Stimulated activated naive CD4-positive, alpha-beta T cell (primary cell): Measurements from ENCODE around the gene PODXL2.
"Not testable (repeated sequence)": the region's sequence is repeated elsewhere in the genome, so short reads cannot be mapped to it uniquely, and the experiment has no call there.

ENCODE experiments used
- DNase-seq, 6 experiments: peaks; one replicate each; lab custom pipeline; 2025; lab: John Stamatoyannopoulos, UW

PODXL2 gene

GRCh38 chr3:127674790-127675189, 45.8 kb downstream of the PODXL2 start:
- no peak for DNase-seq

DNA sequence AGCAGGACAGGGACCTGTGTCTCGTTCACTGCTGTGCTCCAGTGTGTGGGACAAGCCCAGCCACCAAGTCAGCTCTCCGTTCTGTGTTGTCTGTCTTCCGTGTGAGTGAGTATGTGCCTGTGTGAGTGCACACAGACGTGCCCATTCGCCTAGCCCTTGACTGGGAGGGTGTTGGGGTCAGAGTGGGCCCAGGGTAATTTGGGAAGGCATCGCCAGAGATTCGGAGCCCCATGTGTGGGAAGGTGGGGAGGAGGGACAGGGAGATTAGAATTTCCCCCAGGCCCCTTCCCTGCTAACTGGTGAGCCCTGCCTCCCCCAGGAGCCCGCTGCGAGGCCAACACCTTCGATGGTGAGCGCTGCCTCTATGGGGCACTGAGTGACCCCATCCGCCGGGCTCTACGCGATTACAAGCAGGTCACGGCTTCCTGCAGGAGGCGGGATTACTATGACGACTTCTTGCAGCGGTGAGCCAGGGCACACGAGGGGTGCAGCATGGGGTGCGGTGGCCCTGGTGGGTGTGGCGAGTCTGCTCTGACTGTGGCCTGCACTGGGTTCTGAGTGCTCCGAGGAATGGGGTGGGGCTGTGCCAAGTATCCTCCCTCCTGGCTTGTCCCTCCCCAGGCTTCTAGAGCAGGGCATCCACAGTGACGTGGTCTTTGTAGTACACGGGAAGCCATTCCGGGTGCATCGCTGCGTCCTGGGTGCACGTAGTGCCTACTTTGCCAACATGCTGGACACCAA, 46.8 kb downstream of the PODXL2 start:
- DNase-seq = no peak

GRCh38 chr3:127676456-127676855, 47.5 kb downstream of the PODXL2 start:
- no peak for DNase-seq

DNA sequence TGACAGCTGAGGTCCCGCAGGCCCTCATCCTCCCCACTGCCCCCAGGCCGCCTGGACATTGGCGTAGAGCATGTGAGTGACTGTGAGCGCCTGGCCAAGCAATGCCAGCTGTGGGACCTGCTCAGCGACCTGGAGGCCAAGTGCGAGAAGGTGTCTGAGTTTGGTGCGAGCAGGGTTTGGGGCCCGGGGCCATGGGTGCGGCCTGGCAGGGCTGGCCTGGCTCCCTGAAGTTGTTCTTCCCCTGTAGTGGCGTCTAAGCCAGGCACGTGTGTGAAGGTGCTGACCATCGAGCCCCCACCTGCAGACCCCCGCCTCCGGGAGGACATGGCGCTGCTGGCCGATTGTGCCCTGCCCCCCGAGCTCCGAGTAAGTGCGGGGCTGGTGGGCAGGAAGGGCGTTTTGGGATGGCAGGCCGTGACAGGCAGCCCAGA, 48.0 kb downstream of the PODXL2 start:
- no peak for DNase-seq

- DNase-seq = no peak
These were observed 48.7 kb downstream of the PODXL2 start for GRCh38 chr3:127677541-127678314.

DNA sequence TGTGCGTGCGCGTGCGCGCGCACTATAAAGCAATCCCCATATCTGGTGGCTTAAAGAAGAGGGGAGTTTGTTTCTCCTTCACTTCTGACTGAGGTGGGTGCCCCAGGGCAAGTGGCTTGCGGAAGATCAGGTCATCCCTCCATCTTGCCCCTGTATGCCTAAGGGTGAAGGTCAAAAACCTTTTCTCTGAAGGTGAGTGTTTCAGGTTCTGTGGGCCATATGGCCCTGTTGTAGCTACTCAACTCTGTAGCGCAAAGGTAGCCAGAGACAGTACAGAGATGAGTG, 49.3 kb downstream of the PODXL2 start:
- no peak for DNase-seq

DNA sequence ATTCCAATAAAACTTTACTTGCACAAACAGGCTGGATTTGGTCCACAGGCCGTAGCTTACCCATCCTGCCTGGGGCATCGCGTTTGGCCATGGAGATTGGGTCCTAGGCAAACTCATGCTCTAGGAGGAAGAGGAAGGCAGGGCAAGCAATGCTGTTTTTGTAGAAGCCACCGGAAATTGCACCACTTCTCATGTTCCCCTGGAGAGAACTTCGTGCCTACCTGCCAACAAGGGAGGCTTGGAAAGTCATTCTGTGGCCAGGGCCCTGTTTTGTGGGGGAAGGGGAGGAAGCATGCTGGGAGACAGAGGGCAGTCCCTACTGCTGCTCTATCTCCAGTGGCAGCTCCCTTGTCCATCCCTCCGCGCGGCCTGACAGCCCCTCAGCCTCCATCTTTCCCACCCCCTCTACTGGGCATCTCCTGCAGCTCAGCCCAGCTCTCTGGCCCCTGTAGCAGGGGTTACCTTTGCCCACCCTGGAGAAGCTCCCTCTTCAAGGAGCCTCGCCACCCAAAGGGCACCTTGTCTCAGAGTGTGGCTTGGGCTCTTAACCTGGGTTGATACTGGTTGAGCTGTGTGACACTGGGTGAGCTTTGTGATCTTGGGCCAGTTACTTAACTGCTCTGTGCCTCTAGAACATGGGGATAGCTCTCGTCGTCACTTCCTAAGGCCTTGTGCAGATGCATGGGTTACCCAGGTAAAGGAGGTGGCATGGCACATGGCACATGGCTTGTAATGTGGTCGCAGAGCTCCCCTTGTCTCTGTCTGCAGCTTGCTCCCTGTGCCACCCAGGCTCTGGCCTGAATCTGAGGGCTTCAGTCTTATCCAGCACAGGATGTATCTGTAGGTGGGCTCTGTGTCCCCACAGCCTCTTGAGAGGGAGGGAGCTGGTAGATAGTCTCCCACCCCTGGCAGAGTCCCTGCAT, 49.9 kb downstream of the PODXL2 start:
- no peak for DNase-seq

DNA sequence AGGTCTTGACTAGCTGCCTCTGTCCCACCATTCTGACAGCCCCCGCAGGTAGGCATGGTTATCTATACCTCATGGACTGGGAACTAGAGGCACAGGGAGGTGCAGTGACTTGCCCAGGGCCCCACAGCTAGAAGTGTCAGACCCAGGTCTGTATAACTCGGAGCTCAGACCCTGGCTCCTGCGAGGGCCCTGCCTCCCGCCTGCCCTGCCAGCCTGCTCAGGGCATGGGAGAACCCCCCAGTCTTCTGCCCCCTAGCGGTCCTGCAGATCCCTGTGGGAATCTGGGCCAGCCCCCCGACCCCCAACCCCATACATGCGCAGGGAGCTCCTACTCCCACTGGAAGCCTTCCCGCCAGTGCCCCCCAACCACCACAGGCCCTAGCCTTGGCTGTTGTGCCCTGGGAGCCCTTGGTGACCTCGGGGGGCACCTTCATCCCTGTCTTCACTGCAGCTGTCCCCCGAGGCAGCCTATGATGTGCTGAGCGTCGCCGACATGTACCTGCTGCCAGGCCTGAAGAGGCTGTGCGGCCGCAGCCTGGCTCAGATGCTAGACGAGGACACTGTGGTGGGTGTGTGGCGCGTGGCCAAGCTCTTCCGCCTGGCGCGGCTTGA, 50.7 kb downstream of the PODXL2 start:
- no peak for DNase-seq

GRCh38 chr3:127680146-127680661, 51.2 kb downstream of the PODXL2 start:
- DNase-seq = no peak

DNA sequence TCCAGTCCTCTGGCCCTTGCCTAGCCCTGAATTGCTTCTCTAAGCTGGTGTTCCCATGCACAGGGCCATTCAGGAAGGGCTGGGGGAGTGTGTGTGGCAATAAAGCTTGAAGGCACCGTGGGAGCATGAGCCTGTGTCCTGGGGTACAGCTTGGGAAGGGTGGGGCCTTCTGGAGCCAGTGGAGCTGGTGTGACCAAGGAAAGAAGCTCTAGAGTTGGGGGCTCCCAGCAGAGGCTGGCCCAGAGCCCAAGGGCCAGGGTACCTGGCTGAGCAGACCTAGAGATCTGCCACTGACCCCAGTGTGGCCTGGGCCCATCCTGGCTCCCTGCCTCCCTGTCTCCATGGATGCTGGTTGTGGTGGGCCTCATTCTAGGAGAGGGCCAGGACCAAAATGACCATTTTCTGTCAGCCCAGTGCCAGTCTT, 51.8 kb downstream of the PODXL2 start:
- DNase-seq = no peak

- not testable (repeated sequence) for DNase-seq
These were observed 53.2 kb downstream of the PODXL2 start for GRCh38 chr3:127682175-127682554.

DNA sequence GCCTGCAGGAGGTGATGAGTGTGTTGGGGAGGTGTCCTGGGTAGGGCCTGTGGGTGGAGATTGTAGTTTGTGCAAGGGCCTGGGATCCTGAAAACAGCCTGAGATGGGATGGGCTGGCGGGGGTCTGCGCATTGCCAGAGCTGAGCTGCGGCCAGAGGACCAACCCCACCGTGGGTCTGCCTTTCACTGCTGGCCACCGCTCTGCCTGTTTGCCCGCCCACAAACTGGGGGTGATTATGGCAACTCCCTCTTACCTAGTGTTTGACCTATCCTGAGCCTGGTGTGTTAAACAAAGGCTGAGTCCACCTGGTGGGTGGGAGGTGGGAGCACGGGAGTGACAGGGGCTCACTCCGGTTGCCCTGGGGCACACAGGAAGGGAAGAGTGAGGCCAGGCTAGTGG, 53.6 kb downstream of the PODXL2 start:
- DNase-seq = no peak

- no peak for DNase-seq
These were observed 56.1 kb downstream of the PODXL2 start for GRCh38 chr3:127684871-127685707.

- DNase-seq = no peak
These were observed 56.9 kb downstream of the PODXL2 start for GRCh38 chr3:127685708-127686511.

DNA sequence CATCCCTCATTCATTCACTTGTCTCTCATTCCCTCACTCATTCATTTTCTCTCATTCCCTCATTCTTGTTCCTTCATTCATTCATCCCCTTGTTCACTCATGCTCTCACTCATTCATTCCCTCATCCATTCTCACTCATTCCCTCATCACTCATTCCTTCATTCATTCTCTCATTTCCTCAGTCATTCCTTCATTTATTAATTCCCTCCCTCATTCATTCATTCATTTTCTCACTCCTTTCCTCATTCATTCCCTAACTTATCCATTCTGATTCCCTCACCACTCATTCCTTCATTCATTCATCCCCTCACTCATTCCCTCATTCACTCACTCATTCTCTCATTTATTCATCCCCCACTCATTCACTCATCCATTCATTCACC, 57.5 kb downstream of the PODXL2 start:
- no peak for DNase-seq

- no peak for DNase-seq
These were observed 58.3 kb downstream of the PODXL2 start for GRCh38 chr3:127687228-127687737.

GRCh38 chr3:127688022-127688415, 59.0 kb downstream of the PODXL2 start:
- DNase-seq = no peak

DNA sequence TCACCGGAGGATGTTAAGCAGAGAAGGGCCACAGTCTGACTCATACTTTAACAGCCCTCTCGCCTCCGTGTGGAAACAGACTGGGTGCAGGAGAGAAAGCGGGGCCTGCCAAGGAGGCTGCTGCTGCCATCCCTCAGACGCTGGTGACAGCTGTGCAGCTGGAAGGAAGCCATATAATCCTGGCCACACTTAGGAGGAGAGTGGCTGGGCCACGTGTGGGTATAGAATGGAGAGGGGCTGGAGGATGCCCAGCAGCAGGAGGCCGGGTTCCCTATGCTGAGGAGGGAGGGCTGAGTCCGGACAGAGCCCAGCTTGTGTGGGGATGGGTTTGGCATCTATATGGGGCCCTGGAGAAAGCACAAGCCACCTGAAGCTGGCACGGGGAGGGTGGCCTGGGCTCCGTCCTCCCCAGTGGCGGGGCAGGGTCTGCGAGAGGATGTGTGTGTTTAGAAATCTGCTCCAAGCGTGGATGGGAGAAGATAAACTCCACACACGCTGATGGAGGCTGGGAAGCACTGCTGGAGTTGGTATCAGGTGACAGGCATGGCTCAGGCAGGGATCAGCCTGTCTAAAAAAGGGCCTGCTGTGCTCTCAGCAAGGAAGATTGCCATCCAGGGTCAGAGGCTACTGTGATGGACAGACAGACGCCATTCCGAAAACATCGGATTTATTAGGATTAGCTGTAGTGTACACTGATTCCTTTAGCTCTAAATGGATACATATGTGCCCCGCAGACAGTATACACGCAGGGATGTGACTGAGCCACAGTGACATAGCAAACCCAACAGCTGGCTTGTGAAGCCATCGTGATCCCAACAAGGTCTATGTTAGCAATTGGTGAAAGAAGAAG, 59.7 kb downstream of the PODXL2 start:
- DNase-seq = no peak

DNA sequence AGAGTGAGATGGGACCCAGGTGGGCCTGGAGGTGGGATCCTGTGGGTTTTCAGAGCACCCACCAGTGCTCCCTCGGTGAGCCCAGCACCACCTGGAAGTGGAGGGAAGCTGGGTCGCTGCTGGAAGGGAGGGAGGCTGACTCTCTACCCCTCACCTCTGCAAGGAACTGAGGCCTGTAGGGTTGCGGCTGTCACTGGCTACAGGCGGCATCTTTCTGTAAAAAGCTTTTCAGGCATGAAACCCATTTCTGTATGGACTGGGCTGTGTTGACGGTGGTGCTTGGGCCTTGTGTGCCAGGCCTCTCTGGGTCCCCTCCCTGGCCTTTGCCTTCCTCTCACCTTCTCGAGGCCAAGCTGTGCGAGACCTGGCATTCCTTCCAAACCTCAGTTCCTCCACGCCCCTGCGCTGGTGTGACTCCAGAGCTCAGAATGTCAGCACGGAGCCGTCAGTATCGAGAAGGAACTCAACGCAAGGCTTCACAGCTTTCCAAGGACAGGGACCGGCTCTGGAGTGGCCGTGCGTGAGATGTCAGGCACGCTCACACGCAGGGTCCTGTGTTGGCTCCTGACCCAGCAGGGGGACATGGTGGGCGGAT, 60.4 kb downstream of the PODXL2 start:
- no peak for DNase-seq
